Parathyroid adenoma (tissue), 2 donors: ENCODE measurements around the gene CDK5.

Source experiments
- H2AFZ ChIP-seq: fragments of 300-600 bp; sonication (generic); one replicate; pipeline ENCODE4 v1.7.0; 2017; ENCODE audit warnings: antibody characterized with exemption, mild to moderate bottlenecking
- H3K27ac ChIP-seq: fragments of 300-600 bp; sonication (generic); one replicate; pipeline ENCODE4 v1.7.0; 2017
- H3K27me3 ChIP-seq: fragments of 300-600 bp; sonication (generic); one replicate; pipeline ENCODE4 v1.7.0; 2017; ENCODE audit warnings: low read length; ENCODE audit not compliant: control insufficient read depth, insufficient read depth
- H3K36me3 ChIP-seq: fragments of 300-600 bp; sonication (generic); one replicate; pipeline ENCODE4 v1.7.0; 2017; ENCODE audit warnings: low read length; ENCODE audit not compliant: control insufficient read depth, insufficient read depth
- H3K4me1 ChIP-seq: fragments of 300-600 bp; sonication (generic); one replicate; pipeline ENCODE4 v1.7.0; 2017; ENCODE audit warnings: control low read depth
- H3K4me2 ChIP-seq: fragments of 300-600 bp; sonication (generic); one replicate; pipeline ENCODE4 v1.7.0; 2017; ENCODE audit warnings: low read length
- H3K4me3 ChIP-seq: fragments of 300-600 bp; sonication (generic); one replicate; pipeline ENCODE4 v1.7.0; 2017; ENCODE audit warnings: low read depth, low read length
- H3K79me2 ChIP-seq: fragments of 300-600 bp; sonication (generic); one replicate; pipeline ENCODE4 v1.7.0; 2017; ENCODE audit warnings: control low read depth
- H3K9ac ChIP-seq: fragments of 300-600 bp; sonication (generic); one replicate; pipeline ENCODE4 v1.7.0; 2017; ENCODE audit warnings: mild to moderate bottlenecking
- H3K9me3 ChIP-seq: fragments of 300-600 bp; sonication (generic); one replicate; pipeline ENCODE4 v1.7.0; 2017; ENCODE audit warnings: low read length; ENCODE audit not compliant: control insufficient read depth
- CTCF ChIP-seq: fragments of 300-600 bp; sonication (generic); IDR thresholded peaks from one replicate; pipeline ENCODE4 v1.7.0; 2017; ENCODE audit warnings: antibody characterized with exemption, mild to moderate bottlenecking
- donor health status: primary hyperparathyroidism.

CDK5 gene

DNA sequence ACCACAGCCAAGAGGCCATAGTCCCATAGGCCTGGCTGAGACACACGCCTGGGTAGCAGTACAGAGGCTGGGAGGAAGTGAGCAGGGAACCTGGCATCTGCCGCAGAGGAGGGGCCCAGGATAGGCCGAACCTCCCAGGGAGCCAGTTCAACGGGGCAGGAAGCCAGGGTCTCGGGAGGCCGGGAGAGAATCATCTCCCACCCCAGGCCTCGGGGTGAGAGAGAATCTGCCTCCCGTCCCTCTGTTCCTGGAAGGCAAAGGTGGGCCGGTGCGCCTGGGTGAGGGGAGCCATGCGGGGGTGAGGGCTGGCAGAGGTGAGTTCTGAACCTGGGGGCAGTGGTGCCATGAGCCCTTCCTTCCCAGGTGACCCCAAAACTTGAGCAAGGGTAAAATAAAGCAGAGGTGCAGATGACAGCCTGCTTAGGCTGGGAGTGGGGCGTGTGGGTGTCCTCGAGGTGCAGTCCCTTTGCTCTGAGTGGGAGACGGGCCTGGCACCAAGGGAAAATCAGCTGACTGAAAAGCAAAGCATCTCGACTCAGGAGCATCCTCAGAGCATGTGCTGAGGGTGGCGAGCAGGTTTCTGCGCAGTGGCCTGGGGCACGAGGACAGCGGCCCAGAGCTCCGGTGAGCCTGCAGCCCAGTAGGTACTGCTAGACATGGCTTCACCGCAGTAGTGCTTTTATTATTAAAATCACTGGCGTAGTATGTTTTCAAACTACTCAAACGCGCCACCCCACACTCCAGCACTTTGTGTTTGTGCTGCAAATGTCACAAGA is 44.1 kb upstream of the CDK5 start:
- Histone ChIP-seq H3K36me3 (no peaks in the 10 kb centered on the region), H3K4me3 (no peak overlapping the region), H3K4me1 (no peaks in the 10 kb centered on the region), H3K4me2 (no peak overlapping the region), H3K9me3 (no peaks in the 10 kb centered on the region), H3K27me3 (no peaks in the 10 kb centered on the region), H3K79me2 (peaks cover 68% of the 10 kb centered on the region), H2AFZ (no peak overlapping the region), H3K27ac (no peak overlapping the region), H3K9ac (no peak overlapping the region)
- TF ChIP-seq CTCF = no peak

- Histone ChIP-seq H2AFZ (no peak overlapping the region), H3K4me1 (no peaks in the 10 kb centered on the region), H3K27ac (no peak overlapping the region), H3K27me3 (no peaks in the 10 kb centered on the region), H3K4me3 (no peak overlapping the region), H3K36me3 (no peaks in the 10 kb centered on the region), H3K79me2 (peaks cover 71% of the 10 kb centered on the region), H3K4me2 (no peak overlapping the region), H3K9me3 (no peaks in the 10 kb centered on the region), H3K9ac (no peak overlapping the region)
- TF ChIP-seq CTCF = no peak
Measured at GRCh38 chr7:151100921-151101320, 43.2 kb upstream of the CDK5 start.

DNA sequence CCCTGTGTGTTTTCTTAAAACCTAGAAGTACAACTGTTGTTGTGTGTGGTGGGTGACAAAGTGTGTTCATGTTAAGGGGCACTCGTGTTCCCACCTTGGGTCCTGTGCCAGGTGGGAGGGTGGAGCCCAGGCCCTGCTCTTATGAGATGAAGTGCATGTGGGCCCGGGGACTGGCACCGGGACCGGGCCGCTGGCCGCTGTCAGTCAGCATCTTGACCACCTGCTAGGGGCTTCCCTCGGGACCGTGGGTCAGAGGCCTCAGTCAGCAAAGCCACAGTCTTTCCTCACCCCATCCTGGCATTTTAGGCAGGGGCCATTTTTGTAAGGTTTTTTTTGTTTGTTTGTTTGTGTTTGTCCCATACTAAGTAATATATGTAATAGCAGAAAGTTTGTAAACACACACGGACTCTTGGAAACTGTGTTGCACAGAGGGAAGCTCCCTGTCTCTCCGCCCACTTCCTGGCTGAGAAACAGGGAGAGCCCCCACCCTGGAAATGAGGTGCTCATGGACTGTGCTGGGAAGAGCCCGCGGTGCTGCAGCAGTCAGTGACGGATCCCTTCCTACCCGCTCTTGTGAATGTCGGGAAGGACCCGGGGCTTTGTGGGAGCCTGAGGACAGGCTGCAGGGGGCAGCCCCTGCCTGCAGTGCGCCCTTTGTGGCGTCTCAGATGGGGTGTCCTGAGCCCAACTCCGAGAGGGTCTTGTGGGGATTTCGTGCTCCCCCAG is 42.0 kb upstream of the CDK5 start:
- no peak overlapping the region for H2AFZ ChIP-seq
- no peak overlapping the region for H3K27ac ChIP-seq
- H3K36me3 ChIP-seq = no peaks in the 10 kb centered on the region
- no peaks in the 10 kb centered on the region for H3K4me1 ChIP-seq
- H3K4me2 ChIP-seq = no peak overlapping the region
- H3K27me3 ChIP-seq = no peaks in the 10 kb centered on the region
- H3K9ac ChIP-seq = no peak overlapping the region
- H3K9me3 ChIP-seq = no peaks in the 10 kb centered on the region
- peaks cover 75% of the 10 kb centered on the region for H3K79me2 ChIP-seq
- TF ChIP-seq CTCF = no peak
- no peak overlapping the region for H3K4me3 ChIP-seq

DNA sequence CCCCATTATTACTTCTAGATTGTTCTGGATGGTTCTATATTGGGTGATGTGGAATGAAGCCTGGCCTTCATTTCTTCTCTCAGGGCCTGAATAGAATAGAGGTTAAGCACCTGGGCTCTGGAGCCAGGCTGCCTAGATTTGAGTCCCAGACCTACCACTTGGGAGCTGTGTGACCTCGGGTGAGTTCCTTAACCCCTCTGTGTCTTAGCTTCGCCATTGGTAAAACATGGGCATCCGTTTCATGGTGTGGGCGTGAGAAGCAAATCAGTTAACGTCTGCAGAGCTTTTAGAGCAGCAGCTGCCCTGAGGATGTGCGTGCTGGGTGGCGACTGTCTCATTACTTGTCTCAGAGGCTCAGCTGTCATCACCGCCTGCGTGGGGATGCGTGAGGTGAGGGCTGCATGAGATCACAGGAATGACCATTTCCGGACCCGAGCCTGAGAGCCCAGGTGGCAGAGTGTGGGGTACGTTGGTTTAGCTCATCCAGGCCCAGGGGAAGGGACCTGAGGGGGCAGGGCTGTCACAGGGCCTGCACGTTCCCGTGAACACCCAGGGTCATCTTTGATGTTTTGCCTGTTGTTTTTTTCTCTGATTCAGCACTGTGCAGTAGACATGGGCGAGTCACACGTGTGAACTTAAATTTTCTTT is 38.3 kb upstream of the CDK5 start:
- Histone ChIP-seq H3K4me2 (no peak overlapping the region), H3K9ac (no peak overlapping the region), H3K9me3 (no peaks in the 10 kb centered on the region), H3K27me3 (no peaks in the 10 kb centered on the region), H3K4me1 (peaks cover under 1% of the 10 kb centered on the region), H3K36me3 (no peaks in the 10 kb centered on the region), H2AFZ (no peak overlapping the region), H3K79me2 (peaks cover 81% of the 10 kb centered on the region), H3K27ac (no peak overlapping the region), H3K4me3 (no peak overlapping the region)
- TF ChIP-seq CTCF = no peak
